Common myeloid progenitor, CD34-positive (primary cell): ENCODE data around the gene NKAIN4.

ENCODE experiments used
- CTCF ChIA-PET: fragments of 350-600 bp; sonication (Branson Sonifier 250); formaldehyde crosslinking; loops from one replicate; lab custom pipeline; 2021; ENCODE audit warnings: antibody characterized with exemption; lab: Charles Lee
- POLR2A ChIA-PET: fragments of 350-600 bp; sonication (Branson Sonifier 250); formaldehyde crosslinking; loops from one replicate; lab custom pipeline; 2021; ENCODE audit warnings: antibody characterized with exemption; lab: Charles Lee
- DNase-seq, 3 donors: peaks; one replicate each; pipeline versions ENCODE4 v3.0.0 to v3.0.0-alpha.2; 2013
- H3K27ac ChIP-seq, 2 experiments: 1 replicate in 1 of 2; 2 replicates in 1 of 2; pipeline ENCODE4 v1.7.0; 2013; ENCODE audit warnings: inconsistent platforms in 2 of 2, low read length in 2 of 2, mild to moderate bottlenecking in 2 of 2, low read depth in 1 of 2, moderate library complexity in 1 of 2; ENCODE audit not compliant: severe bottlenecking in 2 of 2, insufficient read depth in 1 of 2, poor library complexity in 1 of 2
- H3K27me3 ChIP-seq, 5 experiments: replicated peaks in 2 of 5; 1 replicate in 3 of 5; 2 replicates in 2 of 5; pipeline versions ENCODE4 v1.6.1 to v1.7.0; 2013; ENCODE audit warnings: low read length in 4 of 5, mild to moderate bottlenecking in 2 of 5, moderate library complexity in 2 of 5, inconsistent platforms in 1 of 5; ENCODE audit not compliant: insufficient read depth in 5 of 5, control insufficient read depth in 4 of 5
- H3K36me3 ChIP-seq, 4 experiments: 1 replicate in 2 of 4; 2 replicates in 2 of 4; pipeline versions ENCODE4 v1.6.1 to v1.7.0; 2013; ENCODE audit warnings: low read length in 3 of 4, control low read depth in 1 of 4, mild to moderate bottlenecking in 1 of 4; ENCODE audit not compliant: control insufficient read depth in 4 of 4, insufficient read depth in 4 of 4
- H3K4me1 ChIP-seq, 4 experiments: 1 replicate in 3 of 4; 2 replicates in 1 of 4; pipeline versions ENCODE4 v1.6.1 to v1.7.1; 2013; ENCODE audit warnings: low read length in 3 of 4, mild to moderate bottlenecking in 3 of 4, control low read depth in 1 of 4, inconsistent platforms in 1 of 4, moderate library complexity in 1 of 4; ENCODE audit not compliant: control insufficient read depth in 4 of 4, insufficient read depth in 4 of 4; ENCODE audit errors: control extremely low read depth in 1 of 4
- H3K4me3 ChIP-seq, 7 experiments: 1 replicate in 4 of 7; 2 replicates in 3 of 7; pipeline versions ENCODE4 v1.5.1 to v1.7.0; 2013; ENCODE audit warnings: mild to moderate bottlenecking in 7 of 7, low read length in 6 of 7, moderate library complexity in 6 of 7, inconsistent platforms in 2 of 7, low read depth in 2 of 7, control low read depth in 1 of 7; ENCODE audit not compliant: insufficient read depth in 4 of 7, control insufficient read depth in 1 of 7; ENCODE audit errors: extremely low read depth in 1 of 7
- H3K9me3 ChIP-seq, 5 experiments: 1 replicate in 4 of 5; 2 replicates in 1 of 5; pipeline versions ENCODE4 v1.6.1 to v1.7.1; 2013; ENCODE audit warnings: low read length in 4 of 5, mild to moderate bottlenecking in 2 of 5, inconsistent platforms in 1 of 5, low read depth in 1 of 5, moderate library complexity in 1 of 5; ENCODE audit not compliant: control insufficient read depth in 4 of 5, insufficient read depth in 2 of 5; ENCODE audit errors: control extremely low read depth in 1 of 5
- WGBS: methylation state at CpG from one replicate; pipeline ENCODE4 v1.1.5; 2013; ENCODE audit not compliant: insufficient coverage; 5-methylcytosine and 5-hydroxymethylcytosine counted together

The NKAIN4 gene

DNA sequence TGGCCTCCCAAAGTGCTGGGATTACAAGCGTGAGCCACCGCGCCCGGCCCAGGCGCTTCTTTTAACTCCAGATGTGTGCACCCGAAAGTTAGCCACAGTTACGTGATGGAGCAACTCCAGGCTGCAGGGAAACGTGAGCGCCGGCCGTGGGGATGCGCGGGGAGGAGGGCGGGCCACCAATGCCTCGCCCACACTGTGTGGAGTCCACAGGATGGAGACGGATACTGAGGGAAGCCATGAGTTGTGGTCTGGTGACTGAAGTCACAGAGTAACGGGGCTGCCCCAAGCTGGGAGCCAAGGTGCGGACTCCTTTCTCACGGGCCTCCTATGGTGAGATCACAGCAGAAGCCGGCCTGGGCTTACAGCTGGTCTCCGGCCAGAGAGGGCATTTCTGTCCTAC lies 61.5 kb downstream of the NKAIN4 start:
- CTCF ChIA-PET: interaction anchor here (1.0 to 3.4 kb wide), 2 partner anchors 9 to 31 kb away, joined by 5 to 10 read pairs; no protein-coding TSS in a partner anchor

DNA sequence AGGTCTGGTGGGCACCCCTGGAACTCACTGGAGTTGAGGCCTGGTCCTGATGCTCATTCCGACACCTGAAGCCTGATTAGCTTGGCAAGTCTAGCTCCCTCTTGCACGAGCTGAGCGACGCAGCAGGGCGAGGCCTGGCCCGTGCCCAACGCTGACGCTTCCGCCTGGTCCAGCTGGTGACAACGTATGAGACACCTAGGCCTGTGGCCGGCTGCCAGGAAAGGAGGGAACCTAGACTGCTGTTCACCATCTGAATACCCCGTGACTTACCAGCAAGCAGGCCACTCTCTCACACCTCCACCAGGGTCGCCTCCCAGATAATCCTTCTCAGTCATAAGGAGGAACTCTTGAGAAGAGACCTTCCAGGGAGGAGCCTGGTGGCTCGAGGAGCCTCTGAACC lies 62.9 kb downstream of the NKAIN4 start:
- CTCF ChIA-PET: interaction anchor here (0.8 to 3.4 kb wide), 2 partner anchors 9 to 33 kb away, joined by 4 to 10 read pairs; no protein-coding TSS in a partner anchor
- H3K36me3 ChIP-seq: peaks cover 7 to 14% (median 10%) of the 10 kb centered on the region in 4 experiments

More for the DNA sequence above, 61.5 kb downstream of the NKAIN4 start:
- no peak overlapping the region for H3K27ac ChIP-seq
- no peaks in the 10 kb centered on the region for H3K4me1 ChIP-seq
- no peak for DNase-seq
- H3K9me3 ChIP-seq: no peaks in the 10 kb centered on the region
- H3K4me3 ChIP-seq: no peak overlapping the region
- POLR2A ChIA-PET: no interaction called here
- WGBS: 99% methylated on average over 21 of the region's 21 CpGs
- no peaks in the 10 kb centered on the region for H3K27me3 ChIP-seq
- H3K36me3 ChIP-seq: peaks cover 7 to 23% (median 21%) of the 10 kb centered on the region in 4 experiments

DNA sequence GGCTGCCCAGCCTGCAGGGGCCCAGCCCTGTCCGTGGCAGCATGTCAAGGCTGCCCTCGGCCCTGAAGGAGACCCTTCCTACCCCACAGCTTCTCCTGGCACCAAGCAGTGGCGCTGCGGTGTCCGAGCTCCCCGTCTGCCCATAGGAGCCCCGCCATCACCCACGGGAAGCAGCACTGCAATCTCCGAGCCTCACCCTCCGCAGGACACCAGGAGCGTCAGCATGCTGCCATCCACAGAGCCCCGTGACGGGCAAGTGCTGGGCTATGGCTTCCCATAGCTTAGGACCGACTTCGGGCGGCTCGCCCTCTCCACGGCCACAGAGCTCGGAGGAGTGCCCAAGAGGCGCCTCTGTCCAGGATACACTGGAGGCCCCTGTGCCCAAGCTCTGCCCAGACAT lies 63.4 kb downstream of the NKAIN4 start:
- ChIA-PET CTCF (interaction anchor here (0.8 to 3.4 kb wide), 2 partner anchors 9 to 33 kb away, joined by 4 to 10 read pairs; no protein-coding TSS in a partner anchor), POLR2A (no interaction called here)
- WGBS: 97% methylated on average over 19 of the region's 20 CpGs
- no peak for DNase-seq
- H3K9me3 ChIP-seq: no peaks in the 10 kb centered on the region
- no peaks in the 10 kb centered on the region for H3K27me3 ChIP-seq
- no peak overlapping the region for H3K4me3 ChIP-seq
- H3K36me3 ChIP-seq: peaks cover 6 to 13% (median 9%) of the 10 kb centered on the region in 4 experiments
- no peaks in the 10 kb centered on the region for H3K4me1 ChIP-seq
- no peak overlapping the region for H3K27ac ChIP-seq

More for the DNA sequence above, 62.9 kb downstream of the NKAIN4 start:
- Histone ChIP-seq H3K4me1 (no peaks in the 10 kb centered on the region), H3K27ac (no peak overlapping the region), H3K9me3 (no peaks in the 10 kb centered on the region), H3K4me3 (no peak overlapping the region), H3K27me3 (no peaks in the 10 kb centered on the region)
- 94% methylated on average over 14 of the region's 14 CpGs for WGBS
- POLR2A ChIA-PET: no interaction called here
- no peak for DNase-seq
